Panc1 (cell line): ENCODE results near the gene ADARB2. TPM values are rescaled to one million over a fixed set of nuclear protein-coding genes. Genes with fewer than 3 reads are reported as not detected.

Source experiments
- ATAC-seq: fragments of 200-7000 bp; cut with Tn5 transposase; 2 replicates; pipeline ENCODE4 v1.9.1; 2020; ENCODE audit warnings: mild to moderate bottlenecking, moderate library complexity
- BruUV-seq: library from RNA; stranded (reverse); fragments of 400-500 nt; replicated peaks from 2 replicates; lab custom pipeline; 2021; lab: Mats Ljungman, UMichigan
- CTCF ChIA-PET: fragments of 300-600 bp; sonication (Branson Sonifier 250); formaldehyde crosslinking; loops from one replicate; lab custom pipeline; 2022; ENCODE audit warnings: antibody characterized with exemption; lab: Charles Lee
- POLR2A ChIA-PET: fragments of 300-600 bp; sonication (Branson Sonifier 250); formaldehyde crosslinking; loops from one replicate; lab custom pipeline; 2022; ENCODE audit warnings: antibody characterized with exemption; lab: Charles Lee
- DNase-seq: peaks from one replicate; pipeline ENCODE4 v3.0.0-alpha.2; 2010; ENCODE audit warnings: low read depth, low spot score
- H3K27ac ChIP-seq: 2 replicates; pipeline ENCODE4 v1.5.1; 2011; ENCODE audit warnings: mild to moderate bottlenecking, low read length, inconsistent platforms
- H3K27me3 ChIP-seq: fragments of 200-500 bp; sonication (Bioruptor generic); 2 replicates; pipeline ENCODE4 v1.6.0; 2014; ENCODE audit warnings: low read length, inconsistent platforms; ENCODE audit not compliant: control insufficient read depth, insufficient read depth
- H3K36me3 ChIP-seq: fragments of 200-500 bp; sonication (Bioruptor generic); 2 replicates; pipeline ENCODE4 v1.5.1; 2014; ENCODE audit warnings: inconsistent platforms, mild to moderate bottlenecking, low read length, moderate library complexity; ENCODE audit not compliant: control insufficient read depth, insufficient read depth
- H3K4me1 ChIP-seq: 2 replicates; pipeline ENCODE4 v1.5.1; 2011; ENCODE audit warnings: inconsistent platforms, mild to moderate bottlenecking, low read length, moderate library complexity; ENCODE audit not compliant: control insufficient read depth, insufficient read depth
- H3K4me3 ChIP-seq, 2 experiments: 2 replicates each; pipeline ENCODE4 v1.5.1; 2011 to 2012; ENCODE audit warnings: low read depth in 2 of 2, low read length in 2 of 2, mild to moderate bottlenecking in 2 of 2, inconsistent platforms in 1 of 2, moderate library complexity in 1 of 2
- H3K9me3 ChIP-seq: fragments of 200-500 bp; sonication (Bioruptor generic); 2 replicates; pipeline ENCODE4 v1.5.1; 2014; ENCODE audit warnings: low read depth, mild to moderate bottlenecking, inconsistent platforms, low read length, moderate library complexity; ENCODE audit not compliant: control insufficient read depth, insufficient read depth
- POLR2AphosphoS5 ChIP-seq: IDR thresholded peaks from 2 replicates; pipeline ENCODE4 v1.6.1; 2012; ENCODE audit warnings: mild to moderate bottlenecking, low read depth, low read length, moderate library complexity
- SIN3A ChIP-seq: IDR thresholded peaks from 2 replicates; pipeline ENCODE4 v1.6.1; 2012; ENCODE audit warnings: low read depth, mild to moderate bottlenecking, low read length, moderate library complexity, borderline replicate concordance; ENCODE audit not compliant: insufficient read depth
- TCF7L2 ChIP-seq: IDR thresholded peaks from 2 replicates; pipeline ENCODE4 v1.6.1; 2011; ENCODE audit warnings: mild to moderate bottlenecking, low read depth, low read length, inconsistent platforms
- in situ Hi-C: cut with HindIII; loops from 2 replicates; pipeline ENCODE4 v1.10.0; 2016; ENCODE audit warnings: low sequenced_read_pairs, low pct_unique_long_range_greater_than_20kb
- intact Hi-C: fragments of 100-400 bp; cut with micrococcal nuclease; formaldehyde crosslinking; loops from one replicate; pipeline ENCODE4 v1.10.0; 2022; ENCODE audit not compliant: unreplicated experiment
- total RNA-seq: library from RNA; stranded (reverse); gene quantifications from one replicate; pipeline ENCODE4 v1.2.1, GENCODE V29; 2021; ENCODE audit not compliant: unreplicated experiment
- TF ChIP-seq, protein P1 (sequence below): fragments of 450-650 bp; IDR thresholded peaks from 2 replicates; pipeline ENCODE4 v1.5.1; 2017; ENCODE audit warnings: mild to moderate bottlenecking
- TF ChIP-seq, protein P2 (sequence below), 2 experiments: IDR thresholded peaks; 2 replicates each; pipeline ENCODE4 v1.6.1; 2011 to 2012; ENCODE audit warnings: low read depth in 2 of 2, control low read depth in 1 of 2, low read length in 1 of 2, mild to moderate bottlenecking in 1 of 2, moderate library complexity in 1 of 2; ENCODE audit not compliant: insufficient read depth in 1 of 2

The ADARB2 gene
- total RNA-seq, 1 experiment from 2014 or later, result 0.31 TPM

DNA sequence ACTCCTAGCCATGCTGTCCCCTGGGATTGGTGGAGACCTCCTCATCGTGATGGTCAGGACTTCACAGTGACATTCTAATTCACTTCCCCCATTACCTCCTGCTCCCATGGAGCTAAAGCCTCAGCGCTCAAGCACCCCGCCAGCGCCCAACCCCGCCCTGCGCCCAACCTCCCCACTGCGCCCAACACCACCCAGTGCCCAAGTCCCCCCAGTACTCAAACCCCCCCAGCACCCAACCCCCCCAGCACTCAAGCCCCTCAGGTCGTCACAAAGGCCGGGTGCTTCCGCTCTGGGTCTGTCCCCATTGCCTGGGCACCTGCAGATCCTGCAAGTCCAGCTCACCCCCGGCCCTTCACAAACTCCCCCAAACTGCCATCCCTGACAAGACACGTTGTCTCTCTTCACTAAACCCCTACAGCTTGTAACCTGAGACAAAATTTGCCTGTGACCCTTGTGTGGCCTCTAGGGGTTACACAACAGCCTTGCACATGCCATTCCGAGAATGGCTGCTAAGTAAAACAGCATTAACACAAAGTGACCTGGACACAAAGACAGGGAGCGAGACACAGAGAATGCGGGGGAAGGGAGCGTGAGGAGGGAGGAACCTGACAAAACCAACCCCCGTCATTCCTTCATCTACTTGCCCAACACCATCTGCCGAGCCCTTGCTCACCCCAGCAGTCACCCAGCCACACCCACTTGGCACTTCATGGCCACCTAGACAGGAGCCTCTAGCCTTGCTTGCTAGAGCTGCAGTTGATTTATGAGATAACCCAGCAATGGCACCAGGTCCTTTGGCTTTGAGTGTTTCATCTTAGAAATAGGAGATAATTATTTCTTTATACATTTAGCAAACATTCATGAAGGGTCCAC is 107.8 kb downstream of the ADARB2 start:
- no peaks in the 10 kb centered on the region for H3K9me3 ChIP-seq
- H3K4me3 ChIP-seq, result no peak overlapping the region
- TF ChIP-seq SIN3A, result no peak
- H3K27ac ChIP-seq, result no peak overlapping the region
- no peaks in the 10 kb centered on the region for H3K27me3 ChIP-seq
- ATAC-seq (no peak), DNase-seq (no peak)
- POLR2A ChIA-PET, result no interaction called here
- intact Hi-C loops, result no loop called here
- in situ Hi-C loops, result no loop called here
- CTCF ChIA-PET, result no interaction called here
- H3K36me3 ChIP-seq, result no peaks in the 10 kb centered on the region
- no TSS peak for BruUV-seq
- H3K4me1 ChIP-seq, result no peaks in the 10 kb centered on the region

DNA sequence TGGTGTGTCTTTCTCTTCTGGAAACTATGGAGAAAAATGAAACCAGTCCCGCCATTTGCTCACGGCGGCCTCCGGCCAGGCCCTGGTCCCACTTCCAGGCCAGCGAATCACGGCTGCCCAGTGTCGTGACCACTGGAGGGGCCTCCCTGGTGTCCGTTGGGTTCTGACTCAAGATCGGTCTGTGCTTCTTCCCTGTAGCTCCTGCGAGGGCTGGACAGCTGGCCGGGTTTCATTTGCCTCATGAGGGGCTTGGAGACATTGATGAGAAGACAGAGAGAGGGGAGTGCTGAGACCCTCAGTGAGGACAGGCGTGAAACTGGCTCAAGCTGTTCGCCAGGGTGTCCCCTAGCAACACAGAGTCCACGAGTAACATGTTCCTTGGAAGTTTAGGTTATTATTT is 108.6 kb downstream of the ADARB2 start:
- no peaks in the 10 kb centered on the region for H3K36me3 ChIP-seq
- intact Hi-C loops, result no loop called here
- in situ Hi-C loops, result no loop called here
- ChIA-PET CTCF (interaction anchor here (0.6 kb wide), 1 partner anchor 209 kb away, joined by 7 read pairs; no protein-coding TSS in a partner anchor), POLR2A (no interaction called here)
- H3K4me3 ChIP-seq, result no peak overlapping the region
- no peaks in the 10 kb centered on the region for H3K9me3 ChIP-seq
- no peaks in the 10 kb centered on the region for H3K4me1 ChIP-seq
- H3K27me3 ChIP-seq, result no peaks in the 10 kb centered on the region
- DNase-seq (no peak), ATAC-seq (no peak)
- TF ChIP-seq, protein P1, sequence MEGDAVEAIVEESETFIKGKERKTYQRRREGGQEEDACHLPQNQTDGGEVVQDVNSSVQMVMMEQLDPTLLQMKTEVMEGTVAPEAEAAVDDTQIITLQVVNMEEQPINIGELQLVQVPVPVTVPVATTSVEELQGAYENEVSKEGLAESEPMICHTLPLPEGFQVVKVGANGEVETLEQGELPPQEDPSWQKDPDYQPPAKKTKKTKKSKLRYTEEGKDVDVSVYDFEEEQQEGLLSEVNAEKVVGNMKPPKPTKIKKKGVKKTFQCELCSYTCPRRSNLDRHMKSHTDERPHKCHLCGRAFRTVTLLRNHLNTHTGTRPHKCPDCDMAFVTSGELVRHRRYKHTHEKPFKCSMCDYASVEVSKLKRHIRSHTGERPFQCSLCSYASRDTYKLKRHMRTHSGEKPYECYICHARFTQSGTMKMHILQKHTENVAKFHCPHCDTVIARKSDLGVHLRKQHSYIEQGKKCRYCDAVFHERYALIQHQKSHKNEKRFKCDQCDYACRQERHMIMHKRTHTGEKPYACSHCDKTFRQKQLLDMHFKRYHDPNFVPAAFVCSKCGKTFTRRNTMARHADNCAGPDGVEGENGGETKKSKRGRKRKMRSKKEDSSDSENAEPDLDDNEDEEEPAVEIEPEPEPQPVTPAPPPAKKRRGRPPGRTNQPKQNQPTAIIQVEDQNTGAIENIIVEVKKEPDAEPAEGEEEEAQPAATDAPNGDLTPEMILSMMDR, result no peak
- TF ChIP-seq TCF7L2 (no peak), POLR2AphosphoS5 (no peak), SIN3A (no peak)
- TF ChIP-seq, protein P2, sequence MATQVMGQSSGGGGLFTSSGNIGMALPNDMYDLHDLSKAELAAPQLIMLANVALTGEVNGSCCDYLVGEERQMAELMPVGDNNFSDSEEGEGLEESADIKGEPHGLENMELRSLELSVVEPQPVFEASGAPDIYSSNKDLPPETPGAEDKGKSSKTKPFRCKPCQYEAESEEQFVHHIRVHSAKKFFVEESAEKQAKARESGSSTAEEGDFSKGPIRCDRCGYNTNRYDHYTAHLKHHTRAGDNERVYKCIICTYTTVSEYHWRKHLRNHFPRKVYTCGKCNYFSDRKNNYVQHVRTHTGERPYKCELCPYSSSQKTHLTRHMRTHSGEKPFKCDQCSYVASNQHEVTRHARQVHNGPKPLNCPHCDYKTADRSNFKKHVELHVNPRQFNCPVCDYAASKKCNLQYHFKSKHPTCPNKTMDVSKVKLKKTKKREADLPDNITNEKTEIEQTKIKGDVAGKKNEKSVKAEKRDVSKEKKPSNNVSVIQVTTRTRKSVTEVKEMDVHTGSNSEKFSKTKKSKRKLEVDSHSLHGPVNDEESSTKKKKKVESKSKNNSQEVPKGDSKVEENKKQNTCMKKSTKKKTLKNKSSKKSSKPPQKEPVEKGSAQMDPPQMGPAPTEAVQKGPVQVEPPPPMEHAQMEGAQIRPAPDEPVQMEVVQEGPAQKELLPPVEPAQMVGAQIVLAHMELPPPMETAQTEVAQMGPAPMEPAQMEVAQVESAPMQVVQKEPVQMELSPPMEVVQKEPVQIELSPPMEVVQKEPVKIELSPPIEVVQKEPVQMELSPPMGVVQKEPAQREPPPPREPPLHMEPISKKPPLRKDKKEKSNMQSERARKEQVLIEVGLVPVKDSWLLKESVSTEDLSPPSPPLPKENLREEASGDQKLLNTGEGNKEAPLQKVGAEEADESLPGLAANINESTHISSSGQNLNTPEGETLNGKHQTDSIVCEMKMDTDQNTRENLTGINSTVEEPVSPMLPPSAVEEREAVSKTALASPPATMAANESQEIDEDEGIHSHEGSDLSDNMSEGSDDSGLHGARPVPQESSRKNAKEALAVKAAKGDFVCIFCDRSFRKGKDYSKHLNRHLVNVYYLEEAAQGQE (IDR thresholded peaks at IDR 0.05; ENCODE audit: insufficient read depth in 1 of 2, low read depth in 2 of 2, low read length in 1 of 2), result no peak
- H3K27ac ChIP-seq, result no peak overlapping the region
- no TSS peak for BruUV-seq

DNA sequence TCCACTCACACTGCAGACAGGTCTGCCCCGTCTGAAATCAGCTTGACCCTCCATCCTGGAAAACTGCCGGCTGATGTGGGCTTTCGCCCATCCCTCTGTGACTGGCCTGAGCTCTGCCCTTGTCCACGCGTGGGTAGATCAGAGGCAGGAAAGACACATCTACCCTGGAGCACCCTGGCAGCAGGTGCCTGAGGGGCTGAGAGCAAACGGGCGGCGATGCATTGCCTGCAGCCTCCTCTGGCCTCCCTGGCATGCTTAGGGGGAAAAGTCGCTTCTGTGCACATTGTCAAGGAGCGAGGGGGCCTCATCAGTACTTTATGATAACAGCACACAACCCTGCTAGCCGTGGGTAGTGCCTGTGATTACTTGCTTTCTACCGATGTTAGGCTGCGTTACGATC is 109.4 kb downstream of the ADARB2 start:
- BruUV-seq, result no TSS peak
- TF ChIP-seq, protein P2 (IDR thresholded peaks at IDR 0.05; ENCODE audit: insufficient read depth in 1 of 2, low read depth in 2 of 2, low read length in 1 of 2), result no peak
- TF ChIP-seq TCF7L2 (no peak), POLR2AphosphoS5 (no peak), SIN3A (no peak)
- TF ChIP-seq, protein P1, result no peak
- in situ Hi-C loops, result no loop called here

More for the DNA sequence above, 109.4 kb downstream of the ADARB2 start:
- CTCF ChIA-PET, result no interaction called here
- Histone ChIP-seq H3K27ac (no peak overlapping the region), H3K4me3 (no peak overlapping the region), H3K9me3 (no peaks in the 10 kb centered on the region), H3K27me3 (no peaks in the 10 kb centered on the region), H3K36me3 (no peaks in the 10 kb centered on the region), H3K4me1 (no peaks in the 10 kb centered on the region)
- POLR2A ChIA-PET, result no interaction called here
- no peak for DNase-seq
- intact Hi-C loops, result no loop called here
- ATAC-seq, result no peak
